ENCODE data around the gene LDAF1.
"Not testable (repeated sequence)": the region's sequence is repeated elsewhere in the genome, so short reads cannot be mapped to it uniquely, and the experiment has no call there.

The LDAF1 gene

DNA sequence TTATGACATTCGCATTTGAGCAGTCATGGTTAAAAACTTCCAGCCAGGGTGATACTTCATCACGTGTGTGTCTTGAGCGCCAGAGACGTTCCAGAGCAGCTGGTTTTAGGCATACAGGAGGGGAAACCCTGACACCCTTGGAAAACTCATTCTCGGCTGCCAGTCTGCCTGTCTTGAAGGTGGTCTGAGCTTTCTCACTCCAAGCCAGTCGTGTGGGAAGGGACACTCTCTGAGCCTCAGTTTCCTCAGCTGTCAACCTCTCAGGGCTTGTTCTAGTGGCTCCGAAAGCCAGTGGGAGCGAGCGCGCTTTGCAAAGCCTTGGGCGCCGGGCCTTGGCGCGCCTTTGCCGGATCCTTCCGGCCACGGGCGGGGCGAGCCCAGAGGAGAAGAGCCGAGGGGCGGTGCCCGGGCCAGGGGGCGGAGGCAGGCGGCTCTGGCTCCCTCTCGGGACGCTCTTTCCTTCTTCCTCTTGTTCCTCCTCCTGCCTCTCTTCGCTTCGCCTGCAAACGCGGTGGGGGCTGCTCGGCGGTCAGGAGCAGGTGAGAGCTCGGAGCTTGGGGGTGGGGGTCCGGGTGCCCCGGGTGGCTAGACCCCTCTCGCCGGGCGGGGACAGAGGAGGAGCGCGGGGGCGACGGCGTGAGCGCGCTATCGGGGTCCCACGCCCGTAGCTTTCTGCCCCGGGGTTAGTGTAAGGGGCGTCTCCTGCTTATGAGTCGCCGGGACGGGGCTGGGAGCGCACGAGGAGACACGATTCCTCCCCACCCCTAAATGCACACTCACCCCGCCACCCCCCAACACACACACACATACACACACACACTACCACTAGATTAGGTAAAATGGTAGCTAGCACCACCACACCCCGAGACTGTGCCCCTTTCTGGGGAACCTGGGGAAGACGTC, at the start of gene LDAF1:
TSS of gene LDAF1 (plus strand) at position 467 of the 903 bp plus-strand sequence. CDS start 2,509 bp downstream, outside the sequence.
- DNase-seq, result no peak

DNA sequence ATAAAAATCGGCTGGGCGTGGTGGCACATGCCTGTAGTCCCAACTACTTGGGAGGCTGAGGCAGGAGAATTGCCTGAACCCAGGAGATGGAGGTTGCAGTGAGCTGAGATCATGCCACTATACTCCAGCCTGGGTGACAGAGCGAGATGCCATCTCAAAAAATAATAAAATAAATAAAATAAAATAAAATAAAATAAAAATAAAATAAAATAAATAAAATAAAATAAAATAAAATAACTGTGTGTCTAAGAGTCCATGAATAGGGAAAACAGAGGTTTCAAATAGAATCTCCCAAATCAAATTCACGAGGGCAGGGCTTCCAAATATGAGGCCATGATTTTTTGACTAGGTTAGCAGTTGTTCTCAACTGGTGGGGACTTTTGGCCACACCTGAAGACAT, 42.9 kb upstream of the LDAF1 start:
- not testable (repeated sequence) for DNase-seq

DNA sequence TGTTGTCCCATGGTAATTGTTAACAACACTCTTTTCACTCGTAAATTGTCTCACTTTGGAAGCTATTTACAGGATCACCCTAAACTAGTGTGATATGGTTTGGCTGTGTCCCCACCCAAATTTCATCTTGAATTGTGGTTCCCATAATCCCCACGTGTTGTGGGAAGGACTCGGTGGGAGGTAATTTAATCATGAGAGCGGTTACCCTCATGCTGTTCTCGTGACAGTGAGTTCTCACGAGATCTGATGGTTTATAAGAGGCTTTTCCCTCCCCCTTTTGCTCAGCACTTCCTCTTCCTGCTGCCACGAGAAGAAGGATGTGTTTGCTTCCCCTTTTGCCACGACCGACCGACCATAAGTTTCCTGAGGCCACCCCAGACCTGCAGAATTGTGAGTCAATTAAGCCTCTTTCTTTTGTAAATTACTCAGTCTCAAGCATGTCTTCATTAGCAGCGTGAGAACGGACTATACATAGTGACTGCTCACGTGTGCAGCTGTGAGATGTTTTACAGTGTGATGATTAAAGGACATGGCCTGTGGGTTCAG, 42.3 kb upstream of the LDAF1 start:
- DNase-seq, result no peak

DNA sequence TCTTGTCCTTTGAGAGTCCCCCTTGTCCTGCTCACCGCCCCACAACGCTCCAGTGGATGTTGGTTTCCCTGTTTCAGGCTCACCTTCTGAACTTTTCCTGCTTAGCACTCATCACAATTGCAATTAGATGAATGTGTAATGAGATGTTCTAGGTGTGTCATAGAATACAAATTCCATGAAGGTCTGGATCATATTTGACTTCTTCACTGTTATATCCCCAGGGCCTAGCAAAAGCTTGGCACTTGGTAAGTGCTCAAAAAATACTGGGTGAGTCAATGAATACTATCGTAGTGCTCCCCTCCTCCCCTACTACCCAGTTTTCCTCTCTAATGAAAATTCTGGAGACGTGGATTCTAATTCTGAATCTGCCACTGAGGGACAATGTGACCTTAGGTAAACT, 40.9 kb upstream of the LDAF1 start:
- no peak for DNase-seq

DNA sequence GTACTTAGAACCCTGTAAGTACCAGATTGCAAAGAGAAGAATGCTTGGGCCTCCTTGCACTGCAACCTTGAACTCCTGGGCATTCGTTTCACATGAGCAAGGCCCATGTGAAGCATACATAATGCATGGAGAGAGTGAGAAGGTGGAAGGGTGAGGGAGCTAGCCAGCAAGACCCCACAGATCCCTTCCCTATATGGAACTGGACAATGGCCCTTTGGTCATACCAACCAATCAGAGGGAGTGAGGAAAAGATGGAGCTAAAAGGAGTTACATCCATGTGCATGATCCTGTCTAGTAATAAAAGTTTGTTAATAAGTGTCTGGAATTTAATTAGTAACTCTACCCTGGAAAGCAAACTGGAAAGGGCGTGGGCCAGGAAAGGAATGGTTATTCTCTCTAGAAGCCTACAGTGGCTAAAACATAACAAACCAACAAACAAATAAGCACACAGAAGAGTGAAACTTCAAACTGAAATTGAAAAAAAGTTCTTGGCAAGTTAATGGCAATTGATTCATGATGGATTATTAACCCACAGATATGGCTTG, 37.4 kb upstream of the LDAF1 start:
- DNase-seq, result no peak

DNA sequence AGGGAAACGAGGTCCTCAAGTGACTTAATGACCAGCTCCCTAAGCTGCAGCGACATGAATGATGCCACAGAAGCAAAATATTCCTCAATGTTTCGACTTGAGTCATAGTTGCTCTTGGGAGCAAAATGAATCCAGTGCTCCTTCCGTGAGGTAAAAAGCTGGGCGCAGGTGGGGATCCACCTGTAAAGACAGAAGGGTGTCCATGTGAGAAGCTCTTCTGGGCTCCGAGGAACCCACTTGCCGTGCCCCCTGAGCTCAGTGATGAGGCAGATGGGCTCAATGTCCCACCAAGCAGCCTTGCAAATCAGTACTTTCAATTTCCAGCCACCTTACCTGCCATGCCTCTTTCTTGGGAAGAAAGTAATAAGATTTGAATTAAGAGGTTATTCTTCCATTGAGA, 33.3 kb upstream of the LDAF1 start:
- DNase-seq, result no peak

DNA sequence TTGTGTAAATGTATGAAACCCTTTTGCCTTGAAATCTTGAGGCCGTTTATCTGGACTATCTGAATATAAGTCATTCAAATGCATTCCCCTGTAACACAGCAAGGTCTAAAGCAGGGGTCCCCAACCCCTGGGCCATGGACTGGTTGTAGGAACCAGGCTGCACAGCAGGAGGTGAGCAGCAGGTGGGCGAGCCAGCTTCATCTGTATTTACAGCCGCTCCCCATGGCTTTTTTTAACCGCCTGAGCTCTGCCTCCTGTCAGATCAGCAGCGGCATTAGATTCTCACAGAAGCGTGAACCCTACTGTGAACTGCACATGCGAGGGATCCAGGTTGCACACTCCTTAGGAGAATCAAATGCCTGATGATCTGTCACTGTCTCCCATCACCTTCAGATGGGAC, 32.0 kb upstream of the LDAF1 start:
- DNase-seq, result no peak

DNA sequence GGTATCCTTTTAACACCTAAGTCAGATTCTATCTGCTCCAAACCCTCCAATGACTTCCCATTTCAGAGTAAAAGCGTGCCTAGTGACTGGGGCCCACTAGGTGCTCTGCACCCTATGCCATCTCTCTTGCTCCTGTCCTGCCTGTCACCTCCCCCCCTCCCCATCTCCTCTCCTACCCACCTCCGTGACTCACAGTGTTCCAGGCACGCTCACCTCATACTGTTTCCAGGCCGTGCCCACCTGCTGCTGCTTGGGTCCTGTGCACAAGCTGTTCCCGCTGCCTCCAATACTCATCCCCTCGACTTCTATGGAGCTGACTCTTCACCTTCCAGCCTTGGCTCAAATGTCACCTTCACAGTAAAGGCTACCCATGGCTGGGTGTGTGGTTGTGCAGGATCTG, 29.5 kb upstream of the LDAF1 start:
- no peak for DNase-seq

DNA sequence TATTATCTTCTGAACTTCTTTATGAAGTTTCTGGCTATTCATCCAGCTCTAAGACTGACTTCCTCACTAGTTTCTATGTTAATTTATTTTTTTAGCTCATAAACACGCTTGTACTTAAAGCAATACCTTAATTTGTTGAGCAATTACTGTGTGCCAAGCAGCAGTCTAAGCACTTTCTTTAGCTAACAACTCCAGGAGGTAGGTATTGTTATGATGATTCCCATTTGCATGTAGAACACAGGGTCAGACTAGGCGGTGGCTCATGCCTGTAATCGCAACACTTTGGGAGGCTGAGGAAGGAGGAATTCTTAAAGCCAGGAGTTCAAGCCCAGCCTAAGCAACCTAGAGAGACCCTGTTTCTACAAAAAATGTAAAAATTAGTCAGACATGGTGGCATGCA, 27.7 kb upstream of the LDAF1 start:
- DNase-seq, result no peak

DNA sequence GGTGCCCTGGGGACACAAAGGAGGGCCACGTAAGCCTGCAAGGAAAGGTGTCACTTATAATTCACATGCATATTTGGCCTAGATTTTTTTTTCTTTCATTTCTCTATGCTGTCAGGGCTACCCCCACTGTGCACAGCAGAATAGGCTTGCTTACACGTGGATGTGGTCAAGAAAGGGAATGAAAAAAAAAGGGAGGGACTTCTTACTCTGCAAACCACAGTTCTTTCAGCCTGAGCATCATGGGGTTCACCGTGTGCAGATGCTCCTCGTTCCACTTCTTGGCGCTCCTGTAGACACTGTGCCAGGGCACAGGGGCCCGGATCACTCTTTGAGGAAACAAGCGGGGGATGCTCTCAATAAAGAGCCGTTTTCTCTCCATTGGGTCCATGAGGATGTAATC, 24.4 kb upstream of the LDAF1 start:
- DNase-seq, result no peak

DNA sequence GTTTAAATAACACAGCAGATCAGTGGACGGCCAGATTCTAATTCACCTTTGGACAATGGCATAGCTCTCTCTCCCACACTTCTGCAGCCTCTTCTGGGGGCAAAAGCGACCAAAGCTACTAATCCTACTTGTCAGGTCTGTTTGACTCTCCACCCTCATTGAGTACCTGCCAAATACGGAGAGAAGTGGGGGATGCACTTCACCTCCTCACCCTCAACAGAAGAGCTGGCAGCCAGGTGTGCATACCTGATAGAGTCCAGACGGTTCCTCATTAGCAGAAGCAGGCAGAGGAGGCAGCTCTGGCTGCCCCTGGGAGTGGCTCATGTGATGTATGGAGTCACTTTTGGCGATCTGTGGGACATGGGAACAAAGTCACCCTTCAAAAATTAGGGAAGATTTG, 12.7 kb upstream of the LDAF1 start:
- no peak for DNase-seq

DNA sequence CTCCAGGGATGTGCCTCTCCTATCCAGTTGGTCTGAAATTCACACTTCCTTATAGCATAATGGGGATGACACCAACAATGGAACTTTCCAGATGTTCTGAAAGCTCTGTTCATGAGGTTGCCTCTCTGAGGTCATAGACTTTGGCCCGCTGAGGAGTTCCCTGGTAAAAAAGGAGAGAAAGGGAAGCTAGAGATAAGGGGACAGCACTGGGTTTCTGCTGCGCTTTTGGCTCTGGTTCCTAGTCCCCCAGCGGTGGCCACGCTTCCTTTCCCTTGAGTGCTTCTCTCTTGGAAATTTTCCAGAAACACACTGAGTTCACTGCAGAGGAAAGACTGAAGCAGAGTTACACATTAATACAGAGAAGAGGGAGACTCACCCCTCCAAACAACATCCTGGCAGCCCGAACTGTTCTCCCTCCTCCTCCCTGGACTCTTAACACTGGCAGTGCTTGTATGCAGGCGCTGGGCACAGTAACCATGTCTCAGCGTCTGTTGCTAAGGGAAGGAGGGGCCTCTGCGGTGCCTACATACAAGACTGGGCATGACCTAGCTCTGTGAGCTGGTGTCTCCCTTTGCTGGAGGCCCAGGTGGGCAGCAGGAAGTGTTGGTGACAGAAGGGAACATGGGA, 8.0 kb upstream of the LDAF1 start, which contains the start of gene DNAH3:
TSS of gene DNAH3 (minus strand) at position 472 of the 627 bp plus-strand sequence. CDS start 527 bp downstream, outside the sequence.
- DNase-seq, result peak; percentile 56

DNA sequence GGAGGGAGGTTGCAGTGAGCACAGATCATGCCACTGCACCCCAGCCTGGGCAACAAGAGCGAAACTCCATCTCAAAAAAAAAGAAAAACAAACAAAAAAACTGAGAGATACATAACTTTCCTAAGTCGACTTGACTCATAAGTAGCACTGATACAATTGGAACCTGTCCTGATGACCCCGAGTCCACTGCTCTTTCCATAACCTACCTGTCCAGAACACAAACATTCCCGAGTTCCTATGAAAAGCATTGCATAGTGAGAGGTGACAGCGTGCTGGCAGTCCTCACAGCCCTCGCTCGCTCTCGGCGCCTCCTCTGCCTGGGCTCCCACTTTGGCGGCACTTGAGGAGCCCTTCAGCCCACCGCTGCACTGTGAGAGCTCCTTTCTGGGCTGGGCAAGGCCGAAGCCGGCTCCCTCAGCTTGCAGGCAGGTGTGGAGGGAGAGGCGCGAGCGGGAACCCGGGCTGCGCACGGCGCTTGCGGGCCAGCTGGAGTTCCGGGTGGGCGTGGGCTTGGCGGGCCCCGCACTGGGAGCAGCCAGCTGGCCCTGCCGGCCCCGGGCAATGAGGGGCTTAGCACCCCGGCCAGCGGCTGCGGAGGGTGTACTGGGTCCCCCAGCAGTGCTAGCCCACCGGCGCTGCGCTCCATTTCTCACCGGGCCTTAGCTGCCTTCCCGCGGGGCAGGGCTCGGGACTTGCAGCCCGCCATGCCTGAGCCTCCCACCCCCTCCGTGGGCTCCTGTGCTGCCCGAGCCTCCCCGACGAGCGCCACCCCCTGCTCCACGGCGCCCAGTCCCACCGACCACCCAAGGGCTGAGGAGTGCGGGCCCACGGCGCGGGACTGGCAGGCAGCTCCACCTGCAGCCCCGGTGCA, 6.1 kb upstream of the LDAF1 start:
- DNase-seq, result not testable (repeated sequence)

DNA sequence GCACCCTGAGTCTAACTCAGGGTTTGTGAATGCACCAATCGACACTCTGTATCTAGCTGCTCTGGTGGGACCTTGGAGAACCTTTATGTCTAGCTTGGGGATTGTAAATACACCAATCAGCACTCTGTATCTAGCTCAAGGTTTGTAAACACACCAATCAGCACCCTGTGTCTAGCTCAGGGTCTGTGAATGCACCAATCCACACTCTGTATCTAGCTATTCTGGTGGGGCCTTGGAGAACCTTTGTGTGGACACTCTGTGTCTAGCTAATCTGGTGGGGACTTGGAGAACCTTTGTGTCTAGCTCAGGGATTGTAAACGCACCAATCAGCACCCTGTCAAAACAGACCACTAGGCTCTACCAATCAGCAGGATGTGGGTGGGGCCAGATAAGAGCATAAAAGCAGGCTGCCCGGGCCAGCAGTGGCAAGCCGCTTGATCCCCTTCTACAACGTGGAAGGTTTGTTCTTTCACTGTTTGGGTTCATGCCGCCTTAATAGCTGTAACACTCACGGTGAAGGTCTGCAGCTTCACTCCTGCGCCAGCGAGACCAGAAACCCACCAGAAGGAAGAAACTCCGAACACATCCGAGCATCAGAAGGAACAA, 5.2 kb upstream of the LDAF1 start:
- not testable (repeated sequence) for DNase-seq

DNA sequence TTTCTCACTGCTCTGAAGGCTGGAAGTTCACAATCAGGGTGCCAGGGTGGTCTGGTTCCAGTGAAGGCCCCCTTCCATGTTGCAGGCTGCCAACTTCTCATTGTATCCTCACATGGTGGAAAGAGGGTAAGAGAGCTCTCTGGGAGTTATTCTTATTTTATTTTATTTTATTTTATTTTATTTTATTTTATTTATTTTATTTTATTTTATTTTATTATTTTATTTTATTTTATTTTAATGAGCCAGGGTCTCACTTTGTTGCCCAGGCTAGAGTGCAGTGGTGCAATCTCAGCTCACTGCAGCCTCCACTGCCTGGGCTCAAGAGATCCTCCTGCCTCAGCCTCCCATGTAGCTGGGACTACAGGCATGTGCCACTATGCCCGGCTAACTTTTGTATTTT, 2.5 kb upstream of the LDAF1 start:
- DNase-seq, result not testable (repeated sequence)

DNA sequence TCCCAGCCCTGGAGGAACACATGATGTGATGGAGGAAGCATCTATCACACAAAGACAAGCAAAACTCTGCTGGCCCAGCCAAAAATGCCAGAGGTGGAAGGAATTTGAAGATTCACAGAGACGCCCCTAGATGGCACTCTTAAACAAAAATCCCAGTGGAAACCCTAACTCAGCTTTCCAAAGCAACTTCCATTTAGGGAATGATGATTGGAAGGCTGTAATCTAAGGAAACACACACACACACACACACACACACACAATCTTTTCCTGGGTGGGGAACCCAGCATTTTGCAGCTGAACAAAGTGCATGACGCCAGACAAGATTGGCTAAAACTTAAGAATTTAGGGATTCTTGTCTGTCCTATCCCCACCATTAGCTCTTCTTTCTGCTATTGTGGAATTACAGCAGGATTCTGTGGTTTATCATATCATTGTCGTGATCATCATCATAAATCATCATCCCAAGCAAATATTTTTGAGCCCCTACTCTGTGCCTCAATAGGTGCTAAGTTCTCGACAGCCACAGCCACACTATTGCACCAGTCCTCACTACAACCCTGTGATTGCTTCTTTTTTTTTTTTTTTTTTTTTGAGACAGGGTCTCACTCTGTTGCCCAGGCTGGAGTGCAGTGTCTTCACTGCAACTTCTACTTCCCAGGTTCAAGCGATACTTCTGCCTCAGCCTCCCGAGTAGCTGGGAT, 1.6 kb upstream of the LDAF1 start:
- DNase-seq, result peak; percentile 10

DNA sequence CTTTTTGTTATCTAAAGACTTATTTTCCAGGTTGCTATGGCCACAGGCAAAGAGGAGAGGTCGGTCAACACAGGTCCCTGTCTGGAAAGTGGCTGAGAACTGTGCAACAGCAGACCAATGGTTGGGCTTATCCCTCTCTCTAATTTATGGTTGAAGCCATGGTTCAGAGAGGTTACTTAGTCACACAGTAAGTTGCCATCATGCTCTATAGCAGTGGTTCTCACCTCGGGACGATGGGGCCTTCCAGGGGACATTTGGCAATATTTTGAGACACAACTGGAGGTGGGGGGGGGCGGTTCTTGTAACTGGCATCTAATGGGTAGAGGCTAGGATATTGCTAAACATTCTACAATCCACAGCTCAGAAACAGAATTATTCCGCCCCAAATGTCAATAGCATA, 842 bp upstream of the LDAF1 start:
- no peak for DNase-seq

DNA sequence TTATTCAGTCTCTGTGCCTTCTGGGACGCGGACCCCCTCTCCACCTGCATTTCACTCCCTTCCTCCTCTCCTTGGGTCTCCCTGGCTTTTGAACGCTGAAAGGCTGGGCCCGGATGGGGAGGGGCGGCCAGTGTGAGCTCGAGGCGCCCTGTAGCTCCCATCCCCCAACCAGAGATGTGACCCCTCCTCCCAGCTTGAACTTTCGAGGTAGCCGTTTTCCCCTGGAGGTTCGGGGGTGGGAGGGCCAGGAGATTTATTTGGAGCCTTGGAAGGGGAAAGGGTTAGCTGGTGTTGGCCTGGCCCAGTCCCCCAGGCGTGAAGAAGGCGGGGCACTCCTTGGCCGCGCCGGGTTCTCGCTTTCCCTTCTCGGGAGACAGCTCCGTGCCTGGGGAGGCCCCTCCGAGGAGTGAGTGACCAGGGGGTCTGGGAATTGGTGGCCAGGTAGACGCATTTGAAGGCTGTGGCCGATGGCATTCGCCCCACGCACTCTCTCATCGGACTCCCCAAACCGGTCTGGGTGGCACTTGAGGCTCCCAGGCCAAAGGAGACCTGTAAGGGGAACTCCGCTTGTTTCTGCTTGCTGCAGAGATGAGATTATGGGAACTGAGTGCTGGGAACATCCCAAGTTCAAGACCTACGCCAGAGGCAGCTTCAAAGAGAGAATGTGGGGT, 942 bp downstream of the LDAF1 start:
- DNase-seq, result no peak

DNA sequence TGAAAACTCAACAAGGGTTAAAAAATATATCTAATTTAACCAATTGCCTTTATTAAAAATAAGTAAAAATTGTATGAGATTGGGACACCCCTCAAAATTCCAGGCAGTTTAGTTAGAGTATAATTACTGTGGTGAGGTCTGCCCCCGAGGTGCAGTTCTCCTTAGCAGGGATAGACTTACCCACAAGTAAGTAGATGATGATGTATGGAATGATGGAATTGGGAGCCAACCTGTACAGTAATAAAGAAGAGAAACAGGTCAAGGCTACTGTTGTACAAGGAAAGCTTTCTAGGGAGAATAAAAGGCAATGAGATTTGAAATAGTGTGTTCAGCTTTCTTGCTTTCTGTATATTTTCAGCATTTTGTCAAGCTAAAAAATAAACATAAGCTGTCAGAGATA, 1.8 kb downstream of the LDAF1 start:
- DNase-seq, result no peak

DNA sequence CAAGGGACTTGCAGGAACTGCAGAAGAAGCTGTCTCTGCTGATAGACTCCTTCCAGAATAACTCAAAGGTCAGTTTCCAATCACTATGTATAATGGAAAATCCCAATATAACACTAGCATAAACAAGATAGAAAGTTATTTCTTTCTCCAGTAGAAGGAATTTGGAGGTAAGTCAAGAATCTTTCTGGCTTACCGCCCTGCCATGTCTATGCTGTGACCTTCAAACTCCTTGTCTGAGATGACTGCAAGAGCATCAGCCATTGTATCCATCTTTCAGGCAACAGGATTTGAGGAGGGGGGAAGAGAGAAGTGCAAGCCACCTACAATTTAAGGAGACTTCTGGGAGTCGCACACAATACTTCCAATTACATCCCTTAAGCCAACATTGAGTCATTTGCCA, 2.7 kb downstream of the LDAF1 start:
- no peak for DNase-seq

DNA sequence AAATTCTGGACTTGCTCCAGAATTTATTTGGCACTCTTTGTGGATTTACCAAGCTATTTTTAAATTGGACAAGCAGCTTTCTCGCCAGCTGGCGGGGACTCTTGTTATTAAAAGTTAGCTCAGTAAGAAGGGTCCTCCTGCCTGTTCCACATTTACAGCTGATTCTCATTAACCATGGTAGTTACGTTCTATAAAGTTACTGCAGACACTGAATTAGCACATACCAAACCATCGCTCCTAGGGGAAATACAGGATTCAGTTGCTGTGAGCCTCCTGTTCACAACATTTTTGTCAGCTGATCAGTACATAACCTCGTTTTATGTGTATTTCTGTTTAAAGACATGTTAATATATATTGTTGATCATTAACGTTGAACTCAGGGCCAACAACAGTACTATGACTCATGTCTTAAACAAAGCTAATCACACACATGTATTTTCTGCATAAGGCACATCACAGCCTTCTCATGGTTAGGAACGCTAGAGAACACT, 4.2 kb downstream of the LDAF1 start:
- no peak for DNase-seq

Data from NCI-H1417 treated with DMSO at 0.1 percent for 48 hours (cell line).